Stimulated activated CD8-positive, alpha-beta memory T cell treated with anti-CD3 and anti-CD28 coated beads, Interleukin-12 subunit alpha, Interleukin-12 subunit beta, amount 100 ng/mL, for 4 hours (primary cell): ENCODE measurements around the gene JARID2.
"Not testable (repeated sequence)": the region's sequence is repeated elsewhere in the genome, so short reads cannot be mapped to it uniquely, and the experiment has no call there.

Experiments
- DNase-seq: peaks from one replicate; pipeline ENCODE4 v3.0.0-alpha.2; 2020; ENCODE audit warnings: low read depth

JARID2 gene

DNA sequence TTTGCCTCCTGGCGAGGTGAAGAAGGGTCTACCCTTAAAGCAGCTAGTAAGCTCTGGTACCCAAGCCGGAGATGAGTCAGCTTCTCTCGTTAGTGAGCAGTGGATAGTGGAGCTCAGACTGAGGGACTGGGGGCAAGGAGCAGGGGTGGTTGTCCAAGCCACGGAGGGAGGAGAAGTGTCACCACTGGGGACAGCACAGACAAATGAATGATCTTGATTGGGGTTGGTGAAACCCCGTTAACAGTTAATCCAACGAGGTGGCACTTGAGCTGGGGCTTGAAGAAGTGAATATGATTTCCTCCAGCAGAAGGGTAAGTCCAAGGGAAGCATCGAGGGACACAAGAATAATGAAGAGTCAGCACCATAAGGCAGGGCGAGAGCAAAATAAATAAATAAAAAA is 43.0 kb downstream of the JARID2 start:
- DNase-seq = no peak

DNA sequence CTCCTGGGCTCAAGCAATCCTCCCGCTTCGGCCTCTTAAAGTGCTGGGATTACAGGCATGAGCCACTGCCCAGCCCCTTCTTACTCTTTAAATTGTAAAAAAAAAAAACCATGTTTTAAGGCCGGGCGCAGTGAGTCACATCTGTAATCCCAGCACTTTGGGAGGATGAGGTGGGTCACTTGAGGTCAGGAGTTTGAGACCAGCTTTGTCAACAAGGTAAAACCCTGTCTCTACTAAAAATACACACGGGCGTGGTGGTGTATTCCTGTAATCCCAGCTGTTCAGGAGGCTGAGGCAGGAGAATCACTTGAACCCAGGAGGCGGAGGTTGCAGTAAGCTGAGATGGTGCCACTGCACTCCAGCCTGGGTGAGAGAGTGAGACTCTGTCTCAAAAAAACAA is 43.6 kb downstream of the JARID2 start:
- not testable (repeated sequence) for DNase-seq

DNA sequence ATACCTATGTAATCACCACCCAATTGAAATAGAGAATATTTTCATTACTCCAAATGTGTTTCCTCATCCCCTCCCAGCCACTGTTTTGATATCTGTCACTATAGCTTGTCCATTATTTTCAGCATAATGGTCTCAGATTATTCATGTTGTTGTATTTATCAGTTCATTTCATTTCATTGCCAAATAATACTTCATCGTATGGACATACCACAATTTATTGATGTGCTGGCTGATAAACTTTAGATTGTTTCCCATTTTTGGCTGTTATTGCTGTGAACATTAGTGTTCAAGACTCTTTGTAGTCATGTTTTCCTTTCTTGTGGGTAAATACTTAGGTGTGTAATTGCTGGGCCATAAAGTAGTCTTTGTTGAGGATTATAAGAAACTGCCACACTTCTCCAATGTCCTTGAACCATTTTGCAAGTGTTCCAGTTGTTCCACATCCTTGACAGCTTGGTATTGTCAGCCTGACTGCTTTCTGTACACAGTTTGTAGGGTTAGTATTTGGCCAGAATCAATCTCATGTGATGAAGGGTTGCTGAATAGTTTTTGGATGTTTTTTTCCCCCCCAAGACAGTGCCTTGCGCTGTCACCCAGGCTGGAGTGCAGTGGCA is 44.3 kb downstream of the JARID2 start:
- DNase-seq = no peak

DNA sequence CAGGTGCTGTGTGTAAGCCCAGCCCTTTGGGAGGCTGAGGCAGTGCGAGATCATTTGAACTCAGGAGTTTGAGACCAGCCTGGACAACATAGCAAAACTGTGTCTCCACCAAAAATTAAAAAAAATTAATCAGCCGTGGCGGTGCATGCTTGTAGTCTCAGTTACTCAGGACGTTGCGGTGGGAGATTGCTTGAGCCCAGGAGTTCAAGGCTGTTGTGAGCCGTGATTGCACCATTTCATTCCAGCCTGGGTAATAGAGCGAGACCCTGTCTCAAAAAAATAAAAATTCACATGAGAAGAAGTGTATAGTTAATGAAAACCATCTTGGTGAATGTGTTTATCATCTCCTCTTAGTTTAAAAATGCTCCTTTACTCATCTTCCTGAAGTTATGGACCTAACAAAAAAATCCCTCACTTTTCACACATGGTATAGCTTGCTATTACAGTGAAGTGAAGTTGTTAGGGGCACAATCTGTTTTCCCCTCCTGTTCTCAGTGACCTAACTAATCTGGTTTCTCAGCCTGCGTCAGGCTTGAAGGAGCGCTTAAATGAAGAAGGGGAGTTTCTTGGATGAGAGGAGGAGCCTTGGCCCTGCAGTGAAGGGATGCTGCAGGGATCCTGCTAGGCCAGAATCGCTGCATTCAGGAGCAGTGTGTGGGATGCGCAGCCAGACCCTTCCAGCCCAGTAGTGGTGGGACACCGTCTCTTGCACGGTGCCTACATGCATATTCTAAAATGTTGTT is 45.3 kb downstream of the JARID2 start:
- DNase-seq = no peak

DNA sequence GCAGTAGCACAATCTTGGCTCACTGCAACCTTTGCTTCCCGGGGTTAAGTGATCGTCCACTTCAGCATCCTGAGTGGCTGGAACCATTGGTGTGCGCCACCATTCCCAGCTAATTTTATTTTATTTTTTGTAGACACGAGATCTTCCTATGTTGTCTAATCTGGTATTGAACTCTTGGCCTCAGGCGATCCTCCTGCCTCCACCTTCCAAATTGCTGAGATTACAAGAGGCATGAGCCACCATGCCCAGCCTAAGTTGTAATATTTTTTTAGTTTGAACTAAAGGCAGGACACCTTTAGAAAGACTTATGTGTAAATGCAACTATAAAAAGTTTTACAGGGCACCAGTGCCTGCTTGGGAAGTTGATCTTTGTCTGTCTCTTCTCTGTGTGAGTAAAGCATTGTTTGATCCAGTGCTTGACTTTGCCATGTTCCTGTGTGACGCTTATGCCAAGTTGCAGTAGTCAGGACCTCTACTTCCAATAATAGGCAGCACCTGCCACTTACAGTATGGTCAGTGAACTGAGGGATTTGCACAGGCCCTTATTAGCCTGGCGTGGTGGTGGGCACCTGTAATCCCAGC is 46.9 kb downstream of the JARID2 start:
- no peak for DNase-seq

DNA sequence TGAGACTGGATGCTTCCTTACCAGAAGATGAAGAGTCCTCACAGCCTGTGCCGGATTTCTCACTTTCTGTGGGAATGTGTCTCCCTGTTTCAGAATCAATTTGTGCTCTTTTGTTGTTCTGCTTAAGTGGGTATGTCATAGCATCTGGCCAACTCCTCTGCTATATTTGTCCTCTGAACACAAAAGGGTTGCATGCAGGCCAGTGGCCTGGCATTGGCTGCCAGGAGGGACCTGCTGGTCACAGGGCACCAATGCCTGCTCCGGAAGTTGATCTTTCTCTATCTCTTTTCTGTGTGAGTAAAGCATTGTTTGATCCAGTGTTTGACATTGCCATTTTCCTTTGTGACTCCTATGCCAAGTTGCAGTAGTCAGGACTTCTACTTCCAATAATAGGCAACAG is 47.8 kb downstream of the JARID2 start:
- no peak for DNase-seq

DNA sequence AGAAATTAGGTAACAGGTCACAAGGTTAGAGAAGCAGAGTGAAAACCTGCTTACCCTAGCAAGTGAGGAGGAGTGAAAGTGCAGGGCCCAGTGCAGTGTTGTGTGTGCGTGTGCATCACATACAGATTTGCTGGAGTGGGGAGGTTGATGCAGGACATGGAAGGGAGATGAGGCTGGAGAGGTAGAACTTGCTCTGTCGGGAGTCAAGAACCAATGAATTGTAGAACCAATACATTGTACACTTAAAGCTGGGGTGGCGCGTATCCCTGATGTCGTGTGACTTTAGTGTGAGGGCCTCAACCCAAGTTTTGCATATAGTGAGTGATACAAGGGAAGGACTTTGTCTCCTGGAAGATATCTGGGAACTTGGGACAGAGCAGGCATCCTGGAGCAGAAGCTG is 48.6 kb downstream of the JARID2 start:
- no peak for DNase-seq

DNA sequence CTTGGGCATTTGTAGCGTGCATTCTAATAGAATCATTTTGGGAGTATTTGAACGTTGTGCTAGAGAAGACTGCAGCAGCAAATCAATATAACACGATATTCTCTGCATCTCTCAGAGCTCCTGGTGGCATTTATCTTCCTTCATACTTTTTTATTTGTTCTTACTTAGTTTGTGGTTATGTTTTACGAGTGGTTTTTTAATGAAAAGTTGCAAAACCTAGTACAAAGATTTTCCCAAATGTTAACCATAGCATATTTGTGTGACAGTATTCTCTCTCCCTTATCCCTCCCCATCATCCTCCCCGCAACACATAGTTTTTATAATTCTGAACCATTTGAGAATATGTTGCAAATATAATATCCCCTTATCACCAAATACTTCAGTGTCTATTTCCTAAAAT is 50.4 kb downstream of the JARID2 start:
- no peak for DNase-seq

DNA sequence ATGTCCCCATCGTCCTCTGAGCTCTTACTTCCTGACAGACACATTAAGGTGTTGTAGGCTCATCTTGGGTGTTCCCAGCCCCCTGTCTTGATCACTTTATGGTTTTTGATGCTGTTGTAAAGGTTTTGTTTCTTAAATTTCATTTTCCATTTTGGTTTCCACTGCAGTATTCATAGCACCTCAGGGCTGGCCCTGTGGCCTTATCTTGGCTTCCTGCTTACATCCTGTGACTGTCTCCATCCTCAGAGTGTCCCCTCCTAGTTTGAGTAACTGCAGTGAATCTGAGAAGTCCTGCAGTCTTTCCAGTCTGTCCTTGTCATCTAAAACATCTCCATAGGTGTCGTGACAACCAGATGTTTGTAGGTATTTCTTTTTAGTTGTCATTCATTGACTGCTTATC is 50.9 kb downstream of the JARID2 start:
- no peak for DNase-seq

DNA sequence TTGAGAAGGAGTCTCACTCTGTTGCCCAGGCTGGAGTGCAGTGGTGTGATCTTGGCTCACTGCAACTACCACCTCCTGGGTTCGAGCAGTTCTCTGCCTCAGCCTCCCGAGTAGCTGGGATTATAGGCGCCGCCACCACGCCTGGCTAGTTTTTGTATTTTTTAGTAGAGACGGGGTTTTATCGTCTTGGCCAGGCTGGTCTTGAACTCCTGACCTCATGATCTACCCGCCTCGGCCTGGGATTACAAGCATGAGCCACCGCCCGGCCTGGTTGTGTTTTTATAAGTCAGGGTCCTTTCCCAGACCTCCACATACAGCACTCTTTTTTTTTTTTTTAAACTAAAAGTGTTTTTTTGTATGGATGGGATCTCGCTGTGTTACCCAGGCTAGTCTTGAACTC is 51.3 kb downstream of the JARID2 start:
- DNase-seq = not testable (repeated sequence)

DNA sequence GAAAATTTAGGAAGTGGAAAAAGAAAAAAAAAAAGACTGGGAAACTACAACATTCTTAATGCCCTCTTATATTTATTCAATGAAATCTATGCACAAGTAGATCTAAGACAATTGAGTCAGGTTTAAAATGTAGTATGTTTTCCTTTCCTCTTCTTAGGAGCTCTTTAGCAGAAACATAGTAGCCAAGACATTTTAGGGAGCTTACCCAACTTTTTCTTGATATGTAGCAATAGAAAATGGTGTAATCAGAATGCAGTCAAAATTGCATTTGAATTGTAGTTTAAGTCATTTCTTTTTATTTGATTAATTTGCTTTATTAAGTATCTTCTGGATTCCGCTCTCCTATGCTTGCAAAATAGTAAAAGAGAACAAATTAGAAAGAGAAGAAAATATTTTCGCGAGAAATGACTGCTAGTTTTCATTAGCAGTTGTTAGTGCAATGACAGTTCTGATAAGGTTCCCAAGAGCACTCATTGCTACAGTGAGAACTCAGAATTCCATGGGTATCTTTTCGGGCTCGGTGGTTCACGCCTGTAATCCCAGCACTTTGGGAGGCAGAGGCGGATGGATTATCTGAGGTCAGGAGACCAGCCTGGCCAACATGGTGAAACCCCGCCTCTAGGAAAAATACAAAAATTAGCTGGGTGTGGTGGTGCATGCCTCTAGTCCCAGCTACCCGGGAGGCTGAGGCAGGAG is 52.2 kb downstream of the JARID2 start:
- no peak for DNase-seq

DNA sequence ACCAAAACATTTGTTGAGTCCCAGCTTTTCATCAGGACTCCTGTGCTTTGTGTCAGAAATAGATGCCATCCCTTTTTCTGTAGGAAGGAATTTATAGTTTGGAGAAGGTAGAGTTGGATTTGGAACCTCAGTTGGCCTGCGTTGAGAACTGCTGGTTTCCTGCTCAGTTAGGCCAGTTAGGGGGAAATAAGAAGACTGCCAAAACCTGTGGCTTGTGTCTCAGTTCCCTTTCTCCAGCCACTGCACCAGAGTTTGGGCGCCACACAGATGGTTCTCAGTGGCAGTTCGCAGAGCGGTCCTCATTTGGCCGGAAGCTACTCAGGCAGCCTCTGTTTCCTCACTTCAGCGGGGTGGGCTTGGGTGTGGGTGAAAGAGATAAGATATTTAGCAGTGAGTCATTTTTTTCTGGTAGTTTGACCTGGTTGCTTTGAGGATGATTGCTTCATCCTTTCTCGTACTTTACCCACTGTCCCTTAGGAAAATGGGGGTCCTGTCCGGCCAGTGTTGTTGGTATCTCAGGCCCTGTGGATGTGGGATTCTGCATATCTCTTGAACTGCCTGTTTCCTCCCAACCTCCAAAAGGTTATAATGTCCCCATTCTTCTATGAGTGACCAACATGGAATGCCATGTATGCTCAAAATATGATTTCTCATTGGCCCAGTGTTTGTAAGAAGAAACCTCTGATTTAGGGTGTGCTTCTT is 53.7 kb downstream of the JARID2 start:
- DNase-seq = peak; percentile 36

DNA sequence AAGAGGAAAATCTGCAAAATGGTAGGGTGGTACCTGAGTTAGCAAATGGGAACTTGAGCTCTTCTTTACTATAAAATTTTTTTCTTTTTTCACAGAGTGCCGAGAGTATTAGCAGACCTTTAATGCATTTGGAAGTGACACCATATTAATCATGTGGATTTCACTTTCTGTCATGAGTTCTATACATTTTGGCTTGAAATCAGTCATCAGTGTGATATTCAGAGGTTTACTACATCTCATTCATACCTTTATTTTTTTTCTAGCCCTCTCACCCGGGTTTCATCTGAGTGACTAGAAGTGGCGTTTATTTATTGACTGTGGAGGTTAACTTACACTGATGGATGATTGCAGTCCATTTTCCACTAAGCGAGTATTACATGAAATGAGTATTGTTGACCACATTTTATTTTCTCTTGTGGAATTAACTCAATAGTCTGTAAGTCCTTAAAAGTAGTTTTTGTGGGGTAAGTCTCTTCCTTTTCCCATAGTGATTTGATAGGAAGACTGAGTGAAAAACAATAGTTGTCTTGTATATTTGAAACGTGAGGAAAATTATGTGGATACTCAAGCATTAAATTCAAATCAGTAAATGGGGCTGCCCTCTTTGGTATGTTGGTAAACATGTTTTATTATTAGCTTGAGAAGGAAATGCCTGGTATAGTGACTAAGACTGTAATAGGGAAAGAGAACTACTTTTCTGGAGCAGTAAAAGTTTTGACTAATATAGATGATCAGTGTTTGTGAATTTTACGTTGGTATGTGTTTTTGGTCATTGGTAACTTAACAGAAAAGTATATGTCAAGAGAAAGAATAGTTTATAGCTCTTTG is 55.5 kb downstream of the JARID2 start:
- no peak for DNase-seq

DNA sequence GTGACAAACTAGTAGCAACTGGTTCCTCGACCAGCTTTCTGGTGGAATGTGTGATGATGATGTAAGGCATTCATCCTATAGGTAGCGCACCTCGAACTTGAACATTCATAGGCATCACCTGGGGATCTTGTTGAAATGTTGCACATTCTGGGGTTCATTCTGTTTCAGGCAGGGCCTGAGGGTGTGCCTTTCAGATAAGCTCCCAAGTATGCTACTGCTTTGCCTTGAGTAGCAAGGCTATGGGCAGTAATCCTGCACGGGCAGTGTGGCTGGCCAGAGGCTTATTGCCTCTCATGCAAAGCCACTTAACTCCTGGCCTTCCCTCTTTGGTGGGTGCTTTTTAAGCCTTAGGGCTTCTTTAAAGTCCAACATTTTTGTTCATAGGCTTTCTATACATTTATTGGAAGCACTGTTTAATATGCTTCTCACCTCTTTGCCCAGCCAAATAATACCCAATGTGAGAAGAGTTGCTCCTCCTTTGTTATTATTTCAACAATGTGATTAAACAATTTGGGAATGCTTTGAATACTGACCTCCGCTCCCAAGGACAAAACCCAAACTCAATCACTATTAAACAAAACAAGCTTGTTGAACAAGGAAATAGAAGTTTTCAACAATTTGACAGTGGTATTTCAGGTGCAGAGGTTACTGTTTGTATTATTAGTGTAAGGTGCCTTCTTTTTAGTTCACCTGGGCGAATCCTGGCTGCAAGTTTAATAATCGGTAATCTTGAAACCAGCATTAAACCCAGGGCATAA is 57.5 kb downstream of the JARID2 start:
- no peak for DNase-seq

DNA sequence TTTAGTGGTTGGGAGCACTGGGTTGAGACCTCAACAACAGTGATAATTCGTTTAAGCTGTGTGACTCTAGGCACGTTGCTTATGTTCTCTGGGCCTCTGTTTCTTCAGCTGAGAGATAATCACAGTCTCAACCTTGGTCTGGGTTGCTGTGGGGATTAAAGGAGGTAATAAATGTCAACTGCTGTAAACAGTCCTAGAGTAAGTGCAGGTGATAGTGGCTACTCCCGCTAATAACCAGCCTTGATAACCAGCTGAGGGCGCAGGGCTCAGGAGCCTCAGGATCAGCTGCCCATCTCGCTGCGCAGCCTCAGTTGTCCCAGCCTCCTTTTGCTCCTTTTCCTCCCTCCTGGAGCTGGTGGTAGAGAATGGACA is 58.0 kb downstream of the JARID2 start:
- DNase-seq = no peak

DNA sequence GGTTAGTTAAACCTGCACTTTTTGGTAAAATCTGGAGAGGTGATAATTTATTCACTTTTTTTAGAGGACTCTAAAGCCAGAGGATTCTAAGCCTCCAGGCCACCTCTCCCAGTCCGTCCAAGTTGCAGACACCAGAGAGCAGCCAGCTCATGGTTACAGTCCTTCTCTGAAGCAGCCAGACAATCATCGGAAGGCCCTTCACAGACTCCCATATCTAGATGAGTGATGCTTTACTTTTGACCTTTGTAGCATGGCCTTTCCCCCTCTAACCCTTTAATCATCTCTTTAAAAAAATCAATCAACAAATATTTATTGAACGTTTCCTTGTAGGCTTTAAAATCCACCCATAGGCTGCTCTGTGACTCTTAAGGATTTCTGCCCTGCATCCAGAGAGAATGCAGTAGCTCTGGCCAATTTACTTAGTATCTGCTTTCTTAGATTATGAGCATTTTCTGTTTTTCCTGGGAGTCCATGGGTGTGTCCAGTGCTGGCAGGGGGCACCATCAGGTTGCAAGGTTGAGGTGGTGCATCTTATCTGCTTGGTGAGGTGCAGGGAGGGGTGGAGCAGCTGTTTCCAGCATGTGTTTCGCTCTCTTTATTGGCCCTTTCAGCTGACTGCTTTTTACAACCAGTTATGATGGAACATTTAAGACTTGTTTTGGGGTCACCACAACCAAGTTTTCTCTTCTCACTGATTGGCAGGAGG is 58.6 kb downstream of the JARID2 start:
- DNase-seq = no peak

DNA sequence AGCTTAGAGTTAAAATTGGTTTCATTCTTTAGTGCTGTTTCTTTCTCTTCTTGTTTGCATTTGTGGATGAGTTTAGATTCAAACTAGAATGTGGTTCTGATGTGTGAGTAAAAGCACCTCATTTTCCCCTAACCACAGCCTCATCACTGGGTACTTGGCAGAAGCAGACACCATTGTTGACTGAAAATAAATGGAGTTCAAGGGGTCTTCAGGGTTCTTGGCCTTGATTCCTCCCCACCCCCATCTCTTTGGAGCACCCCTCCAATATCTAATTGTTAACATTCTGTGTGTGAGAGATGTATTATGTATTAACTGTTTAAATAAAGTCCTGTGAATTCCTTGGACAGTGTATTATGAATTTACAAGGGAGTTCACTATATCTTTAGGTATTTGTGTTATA is 59.6 kb downstream of the JARID2 start:
- no peak for DNase-seq

DNA sequence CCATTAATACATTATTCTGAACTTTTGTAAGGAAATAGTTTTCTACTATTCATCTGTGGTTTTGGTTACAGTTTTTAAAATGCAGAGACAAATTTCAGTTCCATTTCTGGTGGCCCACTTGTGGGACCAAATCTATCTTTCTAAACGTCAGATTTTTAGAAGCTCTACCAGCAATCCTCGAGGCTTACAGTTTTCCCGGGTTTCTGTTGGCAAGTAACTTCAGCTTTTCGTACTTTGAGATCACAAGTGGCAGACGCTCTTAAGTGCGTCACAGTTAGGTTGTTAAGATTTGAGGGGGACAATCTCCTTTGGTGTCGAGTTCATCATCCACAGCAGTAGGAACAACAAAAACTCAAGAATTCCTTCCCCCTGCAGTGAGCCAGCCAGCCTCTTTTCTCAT is 60.0 kb downstream of the JARID2 start:
- no peak for DNase-seq

DNA sequence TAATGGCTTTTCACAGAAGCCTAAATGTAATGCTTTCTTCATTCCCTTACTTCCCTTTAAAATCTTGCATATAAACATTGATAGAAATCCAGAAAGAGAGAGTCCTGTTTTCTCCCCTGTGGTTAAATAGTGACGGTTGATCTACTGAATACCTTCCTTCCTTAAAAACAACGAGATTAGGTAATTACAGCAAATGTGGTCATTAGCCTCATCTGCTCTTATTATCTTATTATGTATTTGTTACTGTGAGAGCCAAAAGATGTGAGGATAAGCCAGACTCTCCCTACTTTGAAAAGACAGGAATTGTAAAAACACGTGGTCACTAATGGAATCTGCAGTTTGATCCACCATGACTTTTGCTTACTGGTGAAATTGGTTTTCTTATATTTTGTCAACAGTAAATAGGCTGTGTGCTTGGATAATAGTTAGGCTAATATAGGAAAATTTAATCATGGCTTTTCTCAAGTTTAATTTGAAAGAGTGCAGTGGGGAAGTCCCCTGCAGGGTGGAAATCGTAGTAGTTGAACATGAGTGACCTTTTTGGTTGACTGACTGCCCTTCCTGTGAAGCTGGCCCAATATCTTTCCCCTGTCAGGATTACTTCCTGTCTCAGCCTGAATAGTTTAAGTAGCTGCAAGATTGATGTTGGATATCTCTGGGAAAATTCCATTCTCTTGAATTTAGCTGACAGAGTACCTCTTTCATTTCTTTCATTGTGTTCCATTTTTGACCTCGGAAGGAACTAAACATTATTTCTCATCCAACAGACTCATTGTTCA is 62.8 kb downstream of the JARID2 start:
- no peak for DNase-seq
